ENCODE measurements around the gene COMMD3.

DNA sequence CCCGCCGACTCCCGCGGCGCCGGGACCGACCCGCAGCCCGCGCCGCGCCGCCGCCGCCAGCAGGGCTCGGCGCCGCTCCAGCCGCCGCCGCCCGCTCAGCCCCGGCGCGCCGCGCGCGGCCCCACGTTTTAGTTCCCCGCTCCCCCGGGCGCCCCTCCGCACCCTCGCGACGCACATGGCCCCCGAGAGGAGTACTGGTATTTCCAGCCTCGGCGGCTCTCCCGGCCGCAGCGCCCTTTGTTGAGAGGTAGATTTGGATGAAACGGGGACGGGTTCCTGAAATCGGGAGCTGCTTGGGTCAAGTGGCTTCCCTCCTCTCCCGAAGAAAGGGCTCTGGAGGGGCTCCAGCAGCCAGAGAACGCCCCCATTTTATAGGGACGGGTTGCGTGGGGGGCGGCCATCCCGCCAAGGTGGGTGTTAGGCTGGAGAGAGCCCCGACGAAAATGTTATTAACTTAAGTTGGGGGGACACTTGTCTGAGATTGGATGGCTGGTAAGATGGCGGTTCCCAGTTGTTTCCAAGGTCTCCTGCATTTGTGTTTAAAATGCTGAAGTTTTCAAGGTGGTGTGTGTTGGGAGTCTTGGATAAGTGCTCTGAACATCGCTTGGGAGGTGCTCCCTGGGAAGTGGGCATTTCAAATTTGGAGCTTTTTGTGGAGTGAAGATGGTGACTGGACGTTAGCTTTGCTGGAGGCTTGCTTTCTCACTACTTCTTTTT, 5.9 kb downstream of the COMMD3 start:
- TF ChIP-seq POLR2A (IDR thresholded peaks at IDR 0.05), result no peak
- TF ChIP-seq, protein P1, sequence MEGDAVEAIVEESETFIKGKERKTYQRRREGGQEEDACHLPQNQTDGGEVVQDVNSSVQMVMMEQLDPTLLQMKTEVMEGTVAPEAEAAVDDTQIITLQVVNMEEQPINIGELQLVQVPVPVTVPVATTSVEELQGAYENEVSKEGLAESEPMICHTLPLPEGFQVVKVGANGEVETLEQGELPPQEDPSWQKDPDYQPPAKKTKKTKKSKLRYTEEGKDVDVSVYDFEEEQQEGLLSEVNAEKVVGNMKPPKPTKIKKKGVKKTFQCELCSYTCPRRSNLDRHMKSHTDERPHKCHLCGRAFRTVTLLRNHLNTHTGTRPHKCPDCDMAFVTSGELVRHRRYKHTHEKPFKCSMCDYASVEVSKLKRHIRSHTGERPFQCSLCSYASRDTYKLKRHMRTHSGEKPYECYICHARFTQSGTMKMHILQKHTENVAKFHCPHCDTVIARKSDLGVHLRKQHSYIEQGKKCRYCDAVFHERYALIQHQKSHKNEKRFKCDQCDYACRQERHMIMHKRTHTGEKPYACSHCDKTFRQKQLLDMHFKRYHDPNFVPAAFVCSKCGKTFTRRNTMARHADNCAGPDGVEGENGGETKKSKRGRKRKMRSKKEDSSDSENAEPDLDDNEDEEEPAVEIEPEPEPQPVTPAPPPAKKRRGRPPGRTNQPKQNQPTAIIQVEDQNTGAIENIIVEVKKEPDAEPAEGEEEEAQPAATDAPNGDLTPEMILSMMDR (IDR thresholded peaks at IDR 0.05), result no peak

All from thyroid gland (tissue), 4 donors.